Liver (tissue), 9 donors: ENCODE data around the gene PHC1. TPM values are rescaled to one million over a fixed set of nuclear protein-coding genes. Genes with fewer than 3 reads are reported as not detected.

Source experiments
- DNase-seq: peaks from one replicate; pipeline ENCODE4 v3.0.0-alpha.2; 2017; ENCODE audit warnings: low spot score
- H3K27ac ChIP-seq, 2 donors: one replicate each; pipeline ENCODE4 v1.7.0; 2013; ENCODE audit warnings: inconsistent platforms in 2 of 2, low read length in 2 of 2, control low read depth in 1 of 2, low read depth in 1 of 2, mild to moderate bottlenecking in 1 of 2
- H3K27me3 ChIP-seq, 4 donors: one replicate each; pipeline versions ENCODE4 v1.6.1 to v1.7.0; 2013; ENCODE audit warnings: low read length in 3 of 4, inconsistent platforms in 1 of 4, mild to moderate bottlenecking in 1 of 4, moderate library complexity in 1 of 4; ENCODE audit not compliant: control insufficient read depth in 4 of 4, insufficient read depth in 4 of 4
- H3K36me3 ChIP-seq, 4 donors: one replicate each; pipeline versions ENCODE4 v1.6.1 to v1.7.0; 2013; ENCODE audit warnings: low read length in 3 of 4, mild to moderate bottlenecking in 3 of 4, low read depth in 1 of 4, moderate library complexity in 1 of 4; ENCODE audit not compliant: control insufficient read depth in 4 of 4, insufficient read depth in 3 of 4
- H3K4me1 ChIP-seq, 4 donors: one replicate each; pipeline versions ENCODE4 v1.6.1 to v1.7.0; 2013; ENCODE audit warnings: low read length in 3 of 4, mild to moderate bottlenecking in 3 of 4, moderate library complexity in 1 of 4; ENCODE audit not compliant: control insufficient read depth in 4 of 4, insufficient read depth in 4 of 4
- H3K4me3 ChIP-seq, 3 donors: one replicate each; pipeline versions ENCODE4 v1.6.1 to v1.7.0; 2013; ENCODE audit warnings: low read length in 3 of 3, control low read depth in 1 of 3, low read depth in 1 of 3, mild to moderate bottlenecking in 1 of 3
- H3K9ac ChIP-seq, 2 donors: one replicate each; pipeline ENCODE4 v1.7.0; 2013; ENCODE audit warnings: low read length in 2 of 2, mild to moderate bottlenecking in 2 of 2, moderate library complexity in 2 of 2, control low read depth in 1 of 2, low read depth in 1 of 2
- H3K9me3 ChIP-seq, 4 donors: one replicate each; pipeline versions ENCODE4 v1.6.1 to v1.7.0; 2013; ENCODE audit warnings: low read length in 3 of 4; ENCODE audit not compliant: control insufficient read depth in 4 of 4
- CTCF ChIP-seq: fragments of 150-350 bp; IDR thresholded peaks from 2 replicates; pipeline ENCODE4 v1.5.1; 2017; ENCODE audit warnings: improper control_type of control experiment, low read depth, low read length; ENCODE audit not compliant: missing input control
- FOXA2 ChIP-seq: IDR thresholded peaks from 2 replicates; pipeline ENCODE4 v1.6.1; 2016; ENCODE audit warnings: antibody characterized with exemption
- HNF4A ChIP-seq, 2 donors: conservative IDR thresholded peaks; 2 replicates each; pipeline ENCODE4 v1.6.1; 2016; ENCODE audit warnings: antibody characterized with exemption in 2 of 2, mild to moderate bottlenecking in 2 of 2
- JUND ChIP-seq, 2 donors: IDR thresholded peaks; 2 replicates each; pipeline ENCODE4 v1.6.1; 2016; ENCODE audit warnings: antibody characterized with exemption in 2 of 2
- RAD21 ChIP-seq, 2 donors: IDR thresholded peaks; 2 replicates each; pipeline ENCODE4 v1.6.1; 2016; ENCODE audit warnings: antibody characterized with exemption in 2 of 2, mild to moderate bottlenecking in 2 of 2
- RXRA ChIP-seq, 2 donors: IDR thresholded peaks; 2 replicates each; pipeline ENCODE4 v1.6.1; 2017 to 2018; ENCODE audit warnings: antibody characterized with exemption in 2 of 2, mild to moderate bottlenecking in 1 of 2
- TAF1 ChIP-seq: conservative IDR thresholded peaks from 2 replicates; pipeline ENCODE4 v1.6.1; 2016; ENCODE audit warnings: antibody characterized with exemption, mild to moderate bottlenecking
- YY1 ChIP-seq: IDR thresholded peaks from 2 replicates; pipeline ENCODE4 v1.6.1; 2016; ENCODE audit warnings: antibody characterized with exemption, mild to moderate bottlenecking
- ZBTB33 ChIP-seq: IDR thresholded peaks from 2 replicates; pipeline ENCODE4 v1.6.1; 2016; ENCODE audit warnings: antibody characterized with exemption
- WGBS: extraction: QIAGEN DNeasy Blood & Tissue Kit; methylation state at CpG from one replicate; pipeline ENCODE4 v1.1.7; 2013; 5-methylcytosine and 5-hydroxymethylcytosine counted together
- polyA plus RNA-seq, 2 donors: library from polyadenylated mRNA; stranded (reverse) in 1 of 2; unstranded in 1 of 2; fragments of 200-250 nt in 1 of 2; fragments of >200 nt in 1 of 2; fragmentation: Nextera tagmentation in 1 of 2; extraction: Ambion mirVana in 1 of 2; gene quantifications; one replicate each; pipeline versions ENCODE4 v1.2.1 to v1.2.3, GENCODE V29; 2013 to 2015
- total RNA-seq, 2 donors: library from RNA; depleted of rRNA; stranded (reverse); fragments of >200 nt; gene quantifications; one replicate each; pipeline ENCODE4 v1.2.3, GENCODE V29; 2014
- donor health status: healthy.
- donor health status: healthy.
- donor health status: healthy.
- donor health status: healthy.
- donor health status: healthy.

Gene PHC1
- total and polyA plus RNA-seq, 4 donors, result 2.4 to 7.6 (median 3.9) TPM

- 46% methylated on average over 4 of the region's 4 CpGs for WGBS
- H3K4me3 ChIP-seq, result no peak overlapping the region
Observed at GRCh38 chr12:8876887-8877286, 37.4 kb upstream of the PHC1 start.

GRCh38 chr12:8886502-8887284, 27.6 kb upstream of the PHC1 start:
- 91% methylated on average over 6 of the region's 6 CpGs for WGBS
- Histone ChIP-seq H3K4me1 (peaks cover 0 to 3% (median 0%) of the 10 kb centered on the region in 4 donors), H3K27me3 (no peaks in the 10 kb centered on the region), H3K4me3 (no peak overlapping the region), H3K9ac (no peak overlapping the region), H3K36me3 (no peaks in the 10 kb centered on the region), H3K27ac (no peak overlapping the region), H3K9me3 (no peaks in the 10 kb centered on the region)
- peak; percentile 50 for DNase-seq
- TF ChIP-seq RXRA (IDR thresholded peaks at IDR 0.05), result no peak

More at GRCh38 chr12:8876887-8877286, 37.4 kb upstream of the PHC1 start:
- no peak overlapping the region for H3K27ac ChIP-seq
- no peaks in the 10 kb centered on the region for H3K36me3 ChIP-seq
- no peaks in the 10 kb centered on the region for H3K9me3 ChIP-seq
- no peaks in the 10 kb centered on the region for H3K27me3 ChIP-seq
- no peak for DNase-seq
- TF ChIP-seq JUND (IDR thresholded peaks at IDR 0.05) (no peak), CTCF (no peak), RAD21 (IDR thresholded peaks at IDR 0.05) (no peak)
- no peak overlapping the region for H3K9ac ChIP-seq
- H3K4me1 ChIP-seq, result no peaks in the 10 kb centered on the region

GRCh38 chr12:8887285-8887715, 27.0 kb upstream of the PHC1 start:
- H3K9me3 ChIP-seq, result no peaks in the 10 kb centered on the region
- TF ChIP-seq ZBTB33, result no peak
- H3K4me3 ChIP-seq, result no peak overlapping the region
- H3K4me1 ChIP-seq, result peaks cover 0 to 3% (median 0%) of the 10 kb centered on the region in 4 donors
- WGBS, result 90% methylated on average over 4 of the region's 4 CpGs
- no peak overlapping the region for H3K27ac ChIP-seq
- no peak overlapping the region for H3K9ac ChIP-seq
- no peak for DNase-seq
- H3K36me3 ChIP-seq, result no peaks in the 10 kb centered on the region
- H3K27me3 ChIP-seq, result no peaks in the 10 kb centered on the region

GRCh38 chr12:8890313-8891085, 23.8 kb upstream of the PHC1 start:
- Histone ChIP-seq H3K9me3 (no peaks in the 10 kb centered on the region), H3K4me1 (peaks cover 0 to 3% (median 0%) of the 10 kb centered on the region in 4 donors), H3K27me3 (no peaks in the 10 kb centered on the region), H3K27ac (no peak overlapping the region), H3K36me3 (no peaks in the 10 kb centered on the region), H3K4me3 (peak overlapping the region in 2 of 3 donors; percentile 9 to 49), H3K9ac (no peak overlapping the region)
- TF ChIP-seq RAD21 (IDR thresholded peaks at IDR 0.05) (peak; percentile 80 to 87), HNF4A (conservative IDR thresholded peaks at IDR 0.05) (no peak), JUND (IDR thresholded peaks at IDR 0.05) (no peak), YY1 (no peak), TAF1 (no peak), RXRA (IDR thresholded peaks at IDR 0.05) (no peak), FOXA2 (no peak), CTCF (peak; percentile 76)
- 29% methylated on average over 14 of the region's 14 CpGs for WGBS
- DNase-seq, result peak; percentile 62
